SK-N-MC (cell line): Measurements from ENCODE around the gene IL33.

Experiments used
- DNase-seq: peaks from one replicate; pipeline ENCODE4 v3.0.0-alpha.2; 2011; ENCODE audit warnings: low read depth, low spot score
- H3K27ac ChIP-seq: fragments of 200-600 bp; sonication (generic); 2 replicates; pipeline ENCODE4 v1.5.1; 2016; ENCODE audit warnings: mixed run types
- H3K36me3 ChIP-seq: fragments of 200-600 bp; sonication (generic); 2 replicates; pipeline ENCODE4 v1.6.1; 2017; ENCODE audit warnings: antibody characterized with exemption, low read length, mixed read lengths; ENCODE audit not compliant: insufficient read depth
- H3K4me3 ChIP-seq: fragments of 200-600 bp; sonication (generic); 2 replicates; pipeline ENCODE4 v1.5.1; 2016
- H3K9ac ChIP-seq: fragments of 200-600 bp; sonication (generic); 2 replicates; pipeline ENCODE4 v1.8.0; 2017; ENCODE audit warnings: mixed run types, mixed read lengths; ENCODE audit not compliant: insufficient read length
- H3K9me3 ChIP-seq: fragments of 200-600 bp; sonication (generic); 2 replicates; pipeline ENCODE4 v1.6.1; 2017; ENCODE audit warnings: low read depth, mild to moderate bottlenecking, antibody characterized with exemption, low read length, moderate library complexity, mixed read lengths
- EZH2 ChIP-seq: fragments of 200-600 bp; sonication (generic); IDR thresholded peaks from one replicate; pipeline ENCODE4 v1.6.1; 2017; ENCODE audit warnings: antibody characterized with exemption
- FOXP2 ChIP-seq: optimal IDR thresholded peaks from 2 replicates; pipeline ENCODE3; 2011; ENCODE audit warnings: mild to moderate bottlenecking, moderate library complexity; ENCODE audit not compliant: insufficient read depth; ENCODE audit errors: extremely low read length, control extremely low read depth
- POLR2AphosphoS5 ChIP-seq: IDR thresholded peaks from 2 replicates; pipeline ENCODE4 v1.6.1; 2012; ENCODE audit warnings: mild to moderate bottlenecking, low read depth, low read length, borderline replicate concordance

The IL33 gene

GRCh38 chr9:6224393-6225154 lies 9.0 kb downstream of the IL33 start:
- TF ChIP-seq FOXP2 (no peak), POLR2AphosphoS5 (no peak)
- no peaks in the 10 kb centered on the region for H3K36me3 ChIP-seq
- H3K9me3 ChIP-seq: no peaks in the 10 kb centered on the region
- H3K4me3 ChIP-seq: no peak overlapping the region
- H3K9ac ChIP-seq: no peak overlapping the region
- no peak overlapping the region for H3K27ac ChIP-seq
- no peak for DNase-seq

DNA sequence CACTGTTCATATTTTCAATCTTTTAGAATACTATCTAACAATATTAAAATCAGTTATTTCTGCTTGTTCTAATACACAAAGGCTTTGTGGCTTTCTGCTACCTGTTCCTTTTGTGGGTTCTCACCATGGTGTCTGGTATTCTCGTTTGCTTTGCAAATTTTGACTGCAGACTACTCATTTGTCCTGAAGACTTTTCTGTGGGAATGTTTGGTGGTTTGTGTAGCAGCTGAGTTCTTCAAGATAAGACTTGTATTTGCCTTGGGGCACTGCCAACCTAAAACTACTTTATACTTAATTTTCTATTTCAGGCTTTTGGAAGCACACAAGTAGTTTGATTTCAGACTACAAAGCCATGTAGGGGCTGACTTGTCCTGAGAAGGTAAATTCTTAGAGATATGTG lies 11.1 kb downstream of the IL33 start:
- H3K9me3 ChIP-seq: no peaks in the 10 kb centered on the region
- DNase-seq: no peak
- no peak for TF ChIP-seq POLR2AphosphoS5
- no peak for TF ChIP-seq FOXP2
- no peak for TF ChIP-seq EZH2
- no peaks in the 10 kb centered on the region for H3K36me3 ChIP-seq
- peak overlapping the region; percentile 82 for H3K27ac ChIP-seq
- H3K9ac ChIP-seq: peak overlapping the region; percentile 39
- H3K4me3 ChIP-seq: peak overlapping the region; percentile 64

DNA sequence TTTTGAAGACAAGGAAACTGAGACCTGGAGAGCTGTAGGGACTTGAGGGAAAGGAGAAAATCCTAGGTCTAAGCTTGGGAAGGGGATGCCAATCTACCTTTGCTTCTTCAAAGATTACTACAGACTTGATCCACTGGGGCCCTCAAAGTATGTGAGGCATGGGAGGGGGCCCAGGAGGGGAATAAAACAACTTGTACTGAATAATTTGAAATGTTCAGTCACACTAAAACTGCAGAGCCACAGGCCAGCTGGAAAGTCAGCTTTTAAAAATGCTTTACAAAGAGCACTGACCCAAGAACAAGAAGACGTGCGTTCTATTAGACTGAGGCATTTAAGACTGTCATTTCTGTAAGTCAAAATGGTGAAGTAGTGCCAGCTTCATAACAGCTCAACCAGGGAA lies 13.6 kb downstream of the IL33 start:
- TF ChIP-seq FOXP2 (no peak), EZH2 (no peak), POLR2AphosphoS5 (no peak)
- Histone ChIP-seq H3K36me3 (no peaks in the 10 kb centered on the region), H3K9me3 (no peaks in the 10 kb centered on the region), H3K9ac (no peak overlapping the region), H3K27ac (no peak overlapping the region), H3K4me3 (no peak overlapping the region)
- DNase-seq: no peak

GRCh38 chr9:6229619-6230018 lies 14.0 kb downstream of the IL33 start:
- DNase-seq: no peak
- H3K4me3 ChIP-seq: no peak overlapping the region

GRCh38 chr9:6230037-6230780 lies 14.6 kb downstream of the IL33 start:
- no peak overlapping the region for H3K4me3 ChIP-seq
- H3K27ac ChIP-seq: no peak overlapping the region
- DNase-seq: no peak
- no peaks in the 10 kb centered on the region for H3K9me3 ChIP-seq
- H3K36me3 ChIP-seq: no peaks in the 10 kb centered on the region
- H3K9ac ChIP-seq: no peak overlapping the region
- TF ChIP-seq FOXP2 (no peak), EZH2 (no peak), POLR2AphosphoS5 (no peak)

More at GRCh38 chr9:6229619-6230018, 14.0 kb downstream of the IL33 start:
- Histone ChIP-seq H3K27ac (no peak overlapping the region), H3K9ac (no peak overlapping the region), H3K9me3 (no peaks in the 10 kb centered on the region), H3K36me3 (no peaks in the 10 kb centered on the region)
- TF ChIP-seq FOXP2 (no peak), POLR2AphosphoS5 (no peak), EZH2 (no peak)

- Histone ChIP-seq H3K4me3 (no peak overlapping the region), H3K36me3 (no peaks in the 10 kb centered on the region), H3K9me3 (no peaks in the 10 kb centered on the region), H3K9ac (no peak overlapping the region), H3K27ac (no peak overlapping the region)
- DNase-seq: no peak
- TF ChIP-seq POLR2AphosphoS5 (no peak), FOXP2 (no peak)
Measured at GRCh38 chr9:6232336-6232945, 16.8 kb downstream of the IL33 start.

- Histone ChIP-seq H3K9me3 (no peaks in the 10 kb centered on the region), H3K27ac (no peak overlapping the region), H3K9ac (no peak overlapping the region), H3K4me3 (no peak overlapping the region), H3K36me3 (no peaks in the 10 kb centered on the region)
- no peak for DNase-seq
- TF ChIP-seq FOXP2: no peak
- TF ChIP-seq POLR2AphosphoS5: no peak
- no peak for TF ChIP-seq EZH2
Measured at GRCh38 chr9:6234014-6234413, 18.4 kb downstream of the IL33 start.

- TF ChIP-seq POLR2AphosphoS5 (no peak), EZH2 (no peak), FOXP2 (no peak)
- Histone ChIP-seq H3K9me3 (no peaks in the 10 kb centered on the region; the same call in 1 of the 2 replicates), H3K36me3 (no peaks in the 10 kb centered on the region), H3K4me3 (no peak overlapping the region), H3K27ac (peak overlapping the region; percentile 14; the same call in 1 of the 2 replicates), H3K9ac (no peak overlapping the region)
- DNase-seq: no peak
Measured at GRCh38 chr9:6237267-6237666, 21.7 kb downstream of the IL33 start.
